NT2/D1 (cell line): ENCODE measurements around the gene SLC9A6.

Source experiments
- YY1 ChIP-seq: IDR thresholded peaks from 2 replicates; pipeline ENCODE4 v1.6.1; 2011; ENCODE audit not compliant: insufficient read length, insufficient read depth
- ZNF274 ChIP-seq: IDR thresholded peaks from 2 replicates; pipeline ENCODE4 v1.6.1; 2011; ENCODE audit warnings: mild to moderate bottlenecking, low read depth, low read length

GRCh38 chrX:136086521-136086920, 101.3 kb downstream of the SLC9A6 start:
- TF ChIP-seq YY1 (no peak), ZNF274 (no peak)
